Uterus (tissue), 2 donors: ENCODE data around the gene DTX4.

Experiments used
- POLR2A ChIP-seq, 2 donors: fragments of 450-650 bp; IDR thresholded peaks; one replicate each; pipeline ENCODE4 v1.6.1; 2016; ENCODE audit warnings: antibody characterized with exemption in 2 of 2, mild to moderate bottlenecking in 1 of 2, moderate library complexity in 1 of 2
- TF ChIP-seq, protein P1 (sequence below), 4 experiments: fragments of 200-600 bp in 2 of 4; fragments of 450-650 bp in 2 of 4; sonication (generic) in 2 of 4; IDR thresholded peaks; one replicate each; pipeline ENCODE4 v1.5.1; 2016 to 2019; ENCODE audit warnings: antibody characterized with exemption in 4 of 4, mild to moderate bottlenecking in 2 of 4, moderate library complexity in 1 of 4

- TF ChIP-seq POLR2A (IDR thresholded peaks at IDR 0.05) = no peak
- TF ChIP-seq, protein P1, sequence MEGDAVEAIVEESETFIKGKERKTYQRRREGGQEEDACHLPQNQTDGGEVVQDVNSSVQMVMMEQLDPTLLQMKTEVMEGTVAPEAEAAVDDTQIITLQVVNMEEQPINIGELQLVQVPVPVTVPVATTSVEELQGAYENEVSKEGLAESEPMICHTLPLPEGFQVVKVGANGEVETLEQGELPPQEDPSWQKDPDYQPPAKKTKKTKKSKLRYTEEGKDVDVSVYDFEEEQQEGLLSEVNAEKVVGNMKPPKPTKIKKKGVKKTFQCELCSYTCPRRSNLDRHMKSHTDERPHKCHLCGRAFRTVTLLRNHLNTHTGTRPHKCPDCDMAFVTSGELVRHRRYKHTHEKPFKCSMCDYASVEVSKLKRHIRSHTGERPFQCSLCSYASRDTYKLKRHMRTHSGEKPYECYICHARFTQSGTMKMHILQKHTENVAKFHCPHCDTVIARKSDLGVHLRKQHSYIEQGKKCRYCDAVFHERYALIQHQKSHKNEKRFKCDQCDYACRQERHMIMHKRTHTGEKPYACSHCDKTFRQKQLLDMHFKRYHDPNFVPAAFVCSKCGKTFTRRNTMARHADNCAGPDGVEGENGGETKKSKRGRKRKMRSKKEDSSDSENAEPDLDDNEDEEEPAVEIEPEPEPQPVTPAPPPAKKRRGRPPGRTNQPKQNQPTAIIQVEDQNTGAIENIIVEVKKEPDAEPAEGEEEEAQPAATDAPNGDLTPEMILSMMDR (IDR thresholded peaks at IDR 0.05) = no peak
These were observed 2.2 kb downstream of the DTX4 start for GRCh38 chr11:59173964-59174663.
